D721Med (cell line): Measurements from ENCODE around the gene HDAC4.

ENCODE experiments used
- DNase-seq: peaks from one replicate; pipeline ENCODE4 v3.0.0; 2011; ENCODE audit warnings: low spot score; ENCODE audit not compliant: insufficient read length
- FAIRE-seq: peaks from 2 replicates; lab custom pipeline; 2011; peaks lifted over from hg19 to GRCh38; lab: Jason Lieb, UNC
- CTCF ChIP-seq: IDR thresholded peaks from 2 replicates; pipeline ENCODE4 v1.5.1; 2012; ENCODE audit warnings: mild to moderate bottlenecking, control low read depth; ENCODE audit not compliant: insufficient read depth; ENCODE audit errors: missing control alignments

HDAC4 gene

GRCh38 chr2:239268549-239268948 lies 132.3 kb downstream of the HDAC4 start:
- TF ChIP-seq CTCF: no peak
- DNase-seq (no peak), FAIRE-seq (no peak)

GRCh38 chr2:239268082-239268481 lies 132.7 kb downstream of the HDAC4 start:
- no peak for TF ChIP-seq CTCF
- DNase-seq: no peak
- no peak for FAIRE-seq

GRCh38 chr2:239267288-239267951 lies 133.4 kb downstream of the HDAC4 start:
- no peak for FAIRE-seq
- no peak for DNase-seq

GRCh38 chr2:239266779-239267287 lies 134.0 kb downstream of the HDAC4 start:
- no peak for FAIRE-seq
- no peak for DNase-seq
- TF ChIP-seq CTCF: no peak

More at GRCh38 chr2:239267288-239267951, 133.4 kb downstream of the HDAC4 start:
- TF ChIP-seq CTCF: no peak

GRCh38 chr2:239266434-239266766 lies 134.4 kb downstream of the HDAC4 start:
- FAIRE-seq (no peak), DNase-seq (no peak)
- no peak for TF ChIP-seq CTCF

- no peak for TF ChIP-seq CTCF
- FAIRE-seq (no peak), DNase-seq (no peak)
Measured at GRCh38 chr2:239265681-239266433, 135.0 kb downstream of the HDAC4 start.
